ENCODE data around the gene KRTAP19-8. TPM values are rescaled to one million over a fixed set of nuclear protein-coding genes. Genes with fewer than 3 reads are reported as not detected.

KRTAP19-8 gene
- total and polyA plus RNA-seq, 2 donors from 2014 or later = not detected

- no peak for FAIRE-seq
- no peak for TF ChIP-seq CTCF (IDR thresholded peaks at IDR 0.05; ENCODE audit: borderline replicate concordance, extremely low read depth, insufficient read depth)
Observed at GRCh38 chr21:31023680-31024079, 14.6 kb downstream of the KRTAP19-8 start.

DNA sequence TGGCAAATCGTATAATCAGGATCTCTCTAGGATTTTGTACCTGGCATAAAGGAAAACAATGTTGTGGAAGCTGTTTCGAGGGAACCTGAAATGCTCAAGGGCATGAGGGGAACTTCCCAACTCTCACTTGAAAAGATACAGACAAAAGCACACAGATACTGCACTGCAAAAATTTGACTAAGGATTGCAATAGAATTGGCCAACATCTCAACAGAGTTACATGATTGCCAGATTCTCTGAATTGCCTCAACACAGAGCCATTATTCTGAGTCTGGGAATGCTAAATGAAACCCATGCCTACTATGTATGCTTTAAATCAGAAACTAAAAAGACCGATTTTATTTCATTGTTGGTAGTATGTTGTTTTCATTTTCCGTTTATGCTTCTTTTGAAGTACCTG, 16.0 kb downstream of the KRTAP19-8 start:
- intact Hi-C loops (cut with DNase I) = no loop called here
- H3K27ac ChIP-seq (ENCODE audit: low read depth in 2 of 2, low read length in 2 of 2) = no peak overlapping the region
- no peak for FAIRE-seq

More at GRCh38 chr21:31023680-31024079, 14.6 kb downstream of the KRTAP19-8 start:
- Histone ChIP-seq H3K36me3 (ENCODE audit: control insufficient read depth in 2 of 3, insufficient read depth in 3 of 3, low read length in 3 of 3) (no peaks in the 10 kb centered on the region), H3K27me3 (ENCODE audit: control insufficient read depth, insufficient read depth, low read length) (no peaks in the 10 kb centered on the region), H3K9me3 (ENCODE audit: control insufficient read depth in 2 of 3, insufficient read depth in 1 of 3, low read length in 3 of 3) (no peaks in the 10 kb centered on the region), H3K27ac (ENCODE audit: low read depth in 2 of 2, low read length in 2 of 2) (no peak overlapping the region), H3K4me3 (ENCODE audit: low read length in 3 of 3) (no peak overlapping the region), H3K4me1 (ENCODE audit: control insufficient read depth in 2 of 3, insufficient read depth in 2 of 3, low read depth in 1 of 3, low read length in 3 of 3) (no peaks in the 10 kb centered on the region), H3K9ac (ENCODE audit: low read length in 3 of 3) (no peak overlapping the region)
- DNase-seq = no peak
- intact Hi-C loops (cut with DNase I) = no loop called here

DNA sequence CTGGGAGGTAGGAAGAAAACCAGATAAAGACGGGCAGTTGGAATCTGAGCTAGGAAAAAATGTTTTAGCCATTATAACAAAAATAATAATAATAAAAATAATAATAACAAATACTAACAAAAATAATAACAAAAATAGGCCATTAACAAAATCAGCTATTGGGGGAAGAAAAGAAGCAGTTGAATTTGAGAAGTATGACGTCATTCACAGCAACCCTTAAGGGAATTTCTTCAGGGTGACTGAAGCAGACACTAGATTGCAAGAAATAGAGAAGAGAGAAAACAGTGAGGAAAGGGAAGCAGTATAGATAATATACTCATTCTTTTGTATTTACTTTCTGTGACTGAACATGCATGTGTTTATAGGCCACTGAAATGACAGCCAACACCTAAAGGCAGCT, 20.0 kb downstream of the KRTAP19-8 start:
- intact Hi-C loops (cut with DNase I) = no loop called here
- Histone ChIP-seq H3K9ac (ENCODE audit: low read length in 3 of 3) (no peak overlapping the region), H3K4me1 (ENCODE audit: control insufficient read depth in 2 of 3, insufficient read depth in 2 of 3, low read depth in 1 of 3, low read length in 3 of 3) (no peaks in the 10 kb centered on the region), H3K36me3 (ENCODE audit: control insufficient read depth in 2 of 3, insufficient read depth in 3 of 3, low read length in 3 of 3) (no peaks in the 10 kb centered on the region), H3K4me3 (ENCODE audit: low read length in 3 of 3) (no peak overlapping the region), H3K27ac (ENCODE audit: low read depth in 2 of 2, low read length in 2 of 2) (no peak overlapping the region), H3K27me3 (ENCODE audit: control insufficient read depth, insufficient read depth, low read length) (no peaks in the 10 kb centered on the region), H3K9me3 (ENCODE audit: control insufficient read depth in 2 of 3, insufficient read depth in 1 of 3, low read length in 3 of 3) (no peaks in the 10 kb centered on the region)
- no peak for DNase-seq
- no peak for FAIRE-seq
- no peak for TF ChIP-seq CTCF (IDR thresholded peaks at IDR 0.05; ENCODE audit: borderline replicate concordance, extremely low read depth, insufficient read depth)

More for the DNA sequence above, 16.0 kb downstream of the KRTAP19-8 start:
- Histone ChIP-seq H3K27me3 (ENCODE audit: control insufficient read depth, insufficient read depth, low read length) (no peaks in the 10 kb centered on the region), H3K9ac (ENCODE audit: low read length in 3 of 3) (no peak overlapping the region), H3K9me3 (ENCODE audit: control insufficient read depth in 2 of 3, insufficient read depth in 1 of 3, low read length in 3 of 3) (no peaks in the 10 kb centered on the region), H3K4me1 (ENCODE audit: control insufficient read depth in 2 of 3, insufficient read depth in 2 of 3, low read depth in 1 of 3, low read length in 3 of 3) (no peaks in the 10 kb centered on the region), H3K36me3 (ENCODE audit: control insufficient read depth in 2 of 3, insufficient read depth in 3 of 3, low read length in 3 of 3) (no peaks in the 10 kb centered on the region), H3K4me3 (ENCODE audit: low read length in 3 of 3) (no peak overlapping the region)
- TF ChIP-seq CTCF (IDR thresholded peaks at IDR 0.05; ENCODE audit: borderline replicate concordance, extremely low read depth, insufficient read depth) = no peak
- DNase-seq = no peak

GRCh38 chr21:31014891-31015290, 23.4 kb downstream of the KRTAP19-8 start:
- Histone ChIP-seq H3K27ac (ENCODE audit: low read depth in 2 of 2, low read length in 2 of 2) (no peak overlapping the region), H3K9me3 (ENCODE audit: control insufficient read depth in 2 of 3, insufficient read depth in 1 of 3, low read length in 3 of 3) (no peaks in the 10 kb centered on the region), H3K4me1 (ENCODE audit: control insufficient read depth in 2 of 3, insufficient read depth in 2 of 3, low read depth in 1 of 3, low read length in 3 of 3) (no peaks in the 10 kb centered on the region), H3K27me3 (ENCODE audit: control insufficient read depth, insufficient read depth, low read length) (no peaks in the 10 kb centered on the region), H3K4me3 (ENCODE audit: low read length in 3 of 3) (no peak overlapping the region), H3K36me3 (ENCODE audit: control insufficient read depth in 2 of 3, insufficient read depth in 3 of 3, low read length in 3 of 3) (no peaks in the 10 kb centered on the region), H3K9ac (ENCODE audit: low read length in 3 of 3) (no peak overlapping the region)
- no peak for TF ChIP-seq CTCF (IDR thresholded peaks at IDR 0.05; ENCODE audit: borderline replicate concordance, extremely low read depth, insufficient read depth)
- DNase-seq (peak in 4 of 5 donors; percentile 40 to 77 (median 61)), FAIRE-seq (no peak)
- intact Hi-C loops (cut with DNase I) = no loop called here

Data from kidney (tissue), 14 donors.